Activated CD4-positive, alpha-beta T cell treated with anti-CD3 and anti-CD28 coated beads for 36 hours (primary cell): ENCODE data around the gene AGBL1. TPM values are rescaled to one million over a fixed set of nuclear protein-coding genes. Genes with fewer than 3 reads are reported as not detected.

Source experiments
- ATAC-seq: fragments of 200-7000 bp; cut with Tn5 transposase; one replicate; pipeline ENCODE4 v1.10.0; 2021; ENCODE audit warnings: mild to moderate bottlenecking, moderate library complexity
- CTCF ChIA-PET: fragments of 350-600 bp; sonication (Branson Sonifier 250); formaldehyde crosslinking; loops from one replicate; lab custom pipeline; 2021; ENCODE audit warnings: antibody characterized with exemption; lab: Charles Lee
- POLR2A ChIA-PET: fragments of 350-600 bp; sonication (Branson Sonifier 250); formaldehyde crosslinking; loops from one replicate; lab custom pipeline; 2021; ENCODE audit warnings: antibody characterized with exemption, inconsistent platforms; lab: Charles Lee
- DNase-seq: peaks from one replicate; pipeline ENCODE4 v3.0.0-alpha.2; 2020
- H3K27ac Mint-ChIP-seq: one replicate; pipeline ENCODE4 v1.8.0; 2021; ENCODE audit warnings: mixed read lengths
- H3K27me3 Mint-ChIP-seq: one replicate; pipeline ENCODE4 v1.8.0; 2021; ENCODE audit warnings: mixed read lengths
- H3K36me3 Mint-ChIP-seq: one replicate; pipeline ENCODE4 v1.8.0; 2021; ENCODE audit warnings: low read depth, mixed read lengths
- H3K4me1 Mint-ChIP-seq: one replicate; pipeline ENCODE4 v1.8.0; 2021; ENCODE audit warnings: mixed read lengths
- H3K4me3 Mint-ChIP-seq: one replicate; pipeline ENCODE4 v1.8.0; 2021; ENCODE audit warnings: mild to moderate bottlenecking, moderate library complexity, mixed read lengths
- H3K9me3 Mint-ChIP-seq: one replicate; pipeline ENCODE4 v1.8.0; 2021; ENCODE audit warnings: low read depth, mixed read lengths
- intact Hi-C, 2 experiments: fragments of 100-400 bp; cut with DNase I in 1 of 2; cut with micrococcal nuclease in 1 of 2; formaldehyde crosslinking; loops; one replicate each; pipeline versions ENCODE4 v1.14.2 to v1.15.1; 2022 to 2024; cut with DNase I, micrococcal nuclease
- total RNA-seq, 2 experiments: library from RNA; stranded (reverse); gene quantifications; one replicate each; pipeline ENCODE4 v1.2.3, GENCODE V29; 2021

Gene AGBL1
- total RNA-seq, 2 experiments from 2014 or later, result 0.04 to 0.05 TPM

GRCh38 chr15:86959254-86959653 is 879.6 kb downstream of the AGBL1 start:
- Mint-ChIP-seq H3K4me3 (no peak overlapping the region), H3K36me3 (no peaks in the 10 kb centered on the region), H3K9me3 (no peaks in the 10 kb centered on the region), H3K27me3 (peaks cover 4% of the 10 kb centered on the region), H3K27ac (no peak overlapping the region), H3K4me1 (no peaks in the 10 kb centered on the region)
- intact Hi-C loops, result no loop called here
- DNase-seq, result no peak
- CTCF ChIA-PET, result interaction anchor here (1.0 to 1.2 kb wide), 2 partner anchors 12 to 13 kb away, joined by 3 read pairs; no protein-coding TSS in a partner anchor
- ATAC-seq, result no peak
- POLR2A ChIA-PET, result no interaction called here

- H3K27ac Mint-ChIP-seq, result no peak overlapping the region
- intact Hi-C loops, result no loop called here
- H3K4me3 Mint-ChIP-seq, result no peak overlapping the region
- no peaks in the 10 kb centered on the region for H3K36me3 Mint-ChIP-seq
- no peak for ATAC-seq
- ChIA-PET POLR2A (no interaction called here), CTCF (no interaction called here)
- no peak for DNase-seq
- H3K4me1 Mint-ChIP-seq, result no peaks in the 10 kb centered on the region
- H3K27me3 Mint-ChIP-seq, result peaks cover 2% of the 10 kb centered on the region
- peaks cover 2% of the 10 kb centered on the region for H3K9me3 Mint-ChIP-seq
Observed at GRCh38 chr15:86961669-86962068, 882.0 kb downstream of the AGBL1 start.

GRCh38 chr15:86964271-86964670 is 884.6 kb downstream of the AGBL1 start:
- H3K27me3 Mint-ChIP-seq, result peaks cover 2% of the 10 kb centered on the region
- H3K4me1 Mint-ChIP-seq, result no peaks in the 10 kb centered on the region
- intact Hi-C loops, result no loop called here
- H3K9me3 Mint-ChIP-seq, result peaks cover 2% of the 10 kb centered on the region
- DNase-seq (no peak), ATAC-seq (no peak)
- no peak overlapping the region for H3K27ac Mint-ChIP-seq
- ChIA-PET POLR2A (no interaction called here), CTCF (no interaction called here)
- H3K36me3 Mint-ChIP-seq, result no peaks in the 10 kb centered on the region
- H3K4me3 Mint-ChIP-seq, result no peak overlapping the region

GRCh38 chr15:86968244-86968643 is 888.6 kb downstream of the AGBL1 start:
- Mint-ChIP-seq H3K27me3 (no peaks in the 10 kb centered on the region), H3K9me3 (peaks cover 2% of the 10 kb centered on the region), H3K4me1 (no peaks in the 10 kb centered on the region), H3K27ac (no peak overlapping the region), H3K4me3 (no peak overlapping the region), H3K36me3 (no peaks in the 10 kb centered on the region)
- no peak for ATAC-seq
- DNase-seq, result no peak
- ChIA-PET POLR2A (no interaction called here), CTCF (interaction anchor here (0.6 kb wide), 1 partner anchor 1276 kb away, joined by 3 read pairs; no protein-coding TSS in a partner anchor)
- intact Hi-C loops, result no loop called here

- H3K4me1 Mint-ChIP-seq, result no peaks in the 10 kb centered on the region
- no peak overlapping the region for H3K27ac Mint-ChIP-seq
- no peak overlapping the region for H3K4me3 Mint-ChIP-seq
- H3K36me3 Mint-ChIP-seq, result no peaks in the 10 kb centered on the region
- peaks cover 2% of the 10 kb centered on the region for H3K9me3 Mint-ChIP-seq
- ChIA-PET POLR2A (no interaction called here), CTCF (no interaction called here)
- DNase-seq, result no peak
- no peak for ATAC-seq
- H3K27me3 Mint-ChIP-seq, result no peaks in the 10 kb centered on the region
- intact Hi-C loops, result no loop called here
Observed at GRCh38 chr15:86969364-86969763, 889.7 kb downstream of the AGBL1 start.

GRCh38 chr15:86973284-86973844 is 893.7 kb downstream of the AGBL1 start:
- POLR2A ChIA-PET, result no interaction called here

GRCh38 chr15:86988033-86988432 is 908.4 kb downstream of the AGBL1 start:
- POLR2A ChIA-PET, result no interaction called here
- ATAC-seq, result no peak
- Mint-ChIP-seq H3K4me1 (no peaks in the 10 kb centered on the region), H3K27me3 (no peaks in the 10 kb centered on the region), H3K36me3 (no peaks in the 10 kb centered on the region), H3K4me3 (no peak overlapping the region), H3K27ac (no peak overlapping the region), H3K9me3 (no peaks in the 10 kb centered on the region)
- no peak for DNase-seq
- intact Hi-C loops, result no loop called here
- CTCF ChIA-PET, result no interaction called here

More at GRCh38 chr15:86973284-86973844, 893.7 kb downstream of the AGBL1 start:
- Mint-ChIP-seq H3K4me3 (no peak overlapping the region), H3K4me1 (no peaks in the 10 kb centered on the region), H3K36me3 (no peaks in the 10 kb centered on the region), H3K9me3 (no peaks in the 10 kb centered on the region), H3K27me3 (peaks cover 4% of the 10 kb centered on the region), H3K27ac (no peak overlapping the region)
- DNase-seq, result no peak
- no peak for ATAC-seq
- CTCF ChIA-PET, result no interaction called here
- intact Hi-C loops, result no loop called here

GRCh38 chr15:87021751-87022150 is 942.1 kb downstream of the AGBL1 start:
- no peaks in the 10 kb centered on the region for H3K4me1 Mint-ChIP-seq
- intact Hi-C loops, result no loop called here
- no peak overlapping the region for H3K4me3 Mint-ChIP-seq
- H3K9me3 Mint-ChIP-seq, result peaks cover 33% of the 10 kb centered on the region
- H3K27me3 Mint-ChIP-seq, result peaks cover 5% of the 10 kb centered on the region
- ChIA-PET CTCF (no interaction called here), POLR2A (no interaction called here)
- H3K36me3 Mint-ChIP-seq, result no peaks in the 10 kb centered on the region
- ATAC-seq, result no peak
- no peak for DNase-seq
- no peak overlapping the region for H3K27ac Mint-ChIP-seq

- Mint-ChIP-seq H3K27me3 (no peaks in the 10 kb centered on the region), H3K27ac (no peak overlapping the region), H3K4me3 (no peak overlapping the region), H3K9me3 (peaks cover under 1% of the 10 kb centered on the region), H3K36me3 (no peaks in the 10 kb centered on the region), H3K4me1 (no peaks in the 10 kb centered on the region)
- DNase-seq, result no peak
- intact Hi-C loops, result no loop called here
- no peak for ATAC-seq
- ChIA-PET CTCF (no interaction called here), POLR2A (interaction anchor here (0.6 kb wide), 1 partner anchor 868 kb away, joined by 3 read pairs; no protein-coding TSS in a partner anchor)
Observed at GRCh38 chr15:87031540-87032230, 952.0 kb downstream of the AGBL1 start.

GRCh38 chr15:87032295-87032694 is 952.6 kb downstream of the AGBL1 start:
- Mint-ChIP-seq H3K27ac (no peak overlapping the region), H3K9me3 (no peaks in the 10 kb centered on the region), H3K27me3 (no peaks in the 10 kb centered on the region), H3K4me1 (no peaks in the 10 kb centered on the region), H3K36me3 (no peaks in the 10 kb centered on the region), H3K4me3 (no peak overlapping the region)
- DNase-seq (no peak), ATAC-seq (no peak)
- POLR2A ChIA-PET, result no interaction called here
- CTCF ChIA-PET, result no interaction called here
- intact Hi-C loops, result no loop called here

- Mint-ChIP-seq H3K27me3 (no peaks in the 10 kb centered on the region), H3K27ac (no peak overlapping the region), H3K36me3 (no peaks in the 10 kb centered on the region), H3K4me1 (no peaks in the 10 kb centered on the region), H3K4me3 (no peak overlapping the region), H3K9me3 (no peaks in the 10 kb centered on the region)
- no peak for DNase-seq
- ChIA-PET CTCF (no interaction called here), POLR2A (no interaction called here)
- ATAC-seq, result no peak
- intact Hi-C loops, result no loop called here
Observed at GRCh38 chr15:87033056-87033455, 953.4 kb downstream of the AGBL1 start.

GRCh38 chr15:87034886-87035285 is 955.2 kb downstream of the AGBL1 start:
- ATAC-seq (no peak), DNase-seq (no peak)
- no peaks in the 10 kb centered on the region for H3K4me1 Mint-ChIP-seq
- ChIA-PET POLR2A (no interaction called here), CTCF (no interaction called here)
- no peaks in the 10 kb centered on the region for H3K27me3 Mint-ChIP-seq
- H3K27ac Mint-ChIP-seq, result no peak overlapping the region
- intact Hi-C loops, result no loop called here
- no peaks in the 10 kb centered on the region for H3K36me3 Mint-ChIP-seq
- H3K4me3 Mint-ChIP-seq, result no peak overlapping the region
- H3K9me3 Mint-ChIP-seq, result no peaks in the 10 kb centered on the region
